Epithelial cell of esophagus (primary cell): ENCODE data around the gene CAMKV.

Experiments used
- DNase-seq: peaks from one replicate; pipeline ENCODE4 v3.0.0; 2010; ENCODE audit warnings: low read depth
- H3K4me3 ChIP-seq: 2 replicates; pipeline ENCODE4 v1.5.1; 2011; ENCODE audit warnings: mild to moderate bottlenecking, low read length, control low read depth
- CTCF ChIP-seq: IDR thresholded peaks from 2 replicates; pipeline ENCODE4 v1.5.1; 2011; ENCODE audit warnings: low read depth, mild to moderate bottlenecking, low read length, control low read depth, inconsistent platforms; ENCODE audit not compliant: insufficient read depth; ENCODE audit errors: missing control alignments

CAMKV gene

GRCh38 chr3:49876567-49876966, 6.9 kb upstream of the CAMKV start:
- no peak overlapping the region for H3K4me3 ChIP-seq
- TF ChIP-seq CTCF = no peak
- no peak for DNase-seq

GRCh38 chr3:49873623-49874022, 3.9 kb upstream of the CAMKV start:
- no peak for TF ChIP-seq CTCF
- H3K4me3 ChIP-seq = no peak overlapping the region
- DNase-seq = no peak

- no peak for TF ChIP-seq CTCF
- DNase-seq = no peak
- H3K4me3 ChIP-seq = no peak overlapping the region
Observed at GRCh38 chr3:49872801-49873281, 3.1 kb upstream of the CAMKV start.

GRCh38 chr3:49871531-49872153, 1.9 kb upstream of the CAMKV start:
- TF ChIP-seq CTCF = no peak
- no peak overlapping the region for H3K4me3 ChIP-seq
- DNase-seq = no peak

GRCh38 chr3:49868862-49869466, 742 bp downstream of the CAMKV start:
- H3K4me3 ChIP-seq = no peak overlapping the region
- no peak for TF ChIP-seq CTCF
- DNase-seq = no peak

GRCh38 chr3:49867871-49868321, 1.8 kb downstream of the CAMKV start:
- DNase-seq = peak; percentile 61
- no peak for TF ChIP-seq CTCF

GRCh38 chr3:49867400-49867799, 2.3 kb downstream of the CAMKV start:
- no peak for DNase-seq
- no peak overlapping the region for H3K4me3 ChIP-seq
- no peak for TF ChIP-seq CTCF

More at GRCh38 chr3:49867871-49868321, 1.8 kb downstream of the CAMKV start:
- H3K4me3 ChIP-seq = no peak overlapping the region
